ENCODE data around the gene SHH. TPM values are rescaled to one million over a fixed set of nuclear protein-coding genes. Genes with fewer than 3 reads are reported as not detected.
A peak's percentile ranks its signal among the peaks of the same experiment; 100 is the strongest.

The SHH gene
- total RNA-seq, 2 experiments from 2014 or later, result not detected

DNA sequence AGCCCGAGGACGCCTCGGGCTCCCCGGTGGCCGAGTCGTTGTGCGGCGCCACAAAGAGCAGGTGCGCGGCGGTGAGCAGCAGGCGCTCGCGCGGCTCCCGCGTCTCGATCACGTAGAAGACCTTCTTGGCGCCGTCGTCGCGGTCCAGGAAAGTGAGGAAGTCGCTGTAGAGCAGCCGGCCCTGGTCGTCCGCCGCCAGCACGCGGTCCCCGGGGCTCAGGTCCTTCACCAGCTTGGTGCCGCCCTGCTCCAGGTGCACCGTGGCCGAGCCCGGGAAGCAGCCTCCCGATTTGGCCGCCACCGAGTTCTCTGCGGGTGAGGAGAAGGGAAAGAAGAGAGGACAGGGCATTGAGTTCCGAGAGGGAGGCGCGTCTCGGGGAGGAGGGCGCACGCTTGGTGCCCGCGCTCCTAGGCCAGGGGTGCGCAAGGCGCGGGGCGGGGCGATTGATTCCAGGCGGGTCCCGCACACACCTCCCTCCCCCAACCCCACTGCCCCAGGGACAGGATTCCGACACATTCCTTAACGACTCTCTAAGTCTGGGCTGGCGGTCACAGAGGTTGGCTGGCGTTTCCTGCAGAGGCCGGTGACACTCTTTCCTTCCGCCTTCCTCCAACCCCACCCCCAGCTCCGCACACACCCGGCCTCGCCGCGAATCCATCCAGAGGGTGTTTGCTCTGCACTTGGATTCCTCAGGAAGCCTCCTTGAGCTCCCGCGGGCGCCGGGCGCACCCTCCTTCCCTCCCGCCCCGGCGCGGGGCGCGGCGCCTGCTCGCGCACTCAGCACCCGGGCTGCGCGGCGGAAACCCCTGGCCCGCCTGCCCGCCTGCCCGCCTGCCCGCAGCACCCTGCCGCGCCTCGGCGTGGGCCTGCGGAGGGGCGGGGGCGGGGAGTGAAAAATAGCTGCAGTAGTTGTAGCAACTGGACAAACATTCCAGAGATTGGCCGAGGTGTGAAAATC lies 8.6 kb downstream of the SHH start:
- Mint-ChIP-seq H3K36me3 (no peaks in the 10 kb centered on the region), H3K27me3 (peaks cover 73% of the 10 kb centered on the region), H3K9me3 (no peaks in the 10 kb centered on the region), H3K27ac (no peak overlapping the region), H3K4me3 (peak overlapping the region; percentile 83), H3K4me1 (peaks cover 16% of the 10 kb centered on the region)
- ATAC-seq (ENCODE audit: low read depth) (peak; percentile 30), DNase-seq (no peak)
- POLR2A ChIA-PET, result no interaction called here

DNA sequence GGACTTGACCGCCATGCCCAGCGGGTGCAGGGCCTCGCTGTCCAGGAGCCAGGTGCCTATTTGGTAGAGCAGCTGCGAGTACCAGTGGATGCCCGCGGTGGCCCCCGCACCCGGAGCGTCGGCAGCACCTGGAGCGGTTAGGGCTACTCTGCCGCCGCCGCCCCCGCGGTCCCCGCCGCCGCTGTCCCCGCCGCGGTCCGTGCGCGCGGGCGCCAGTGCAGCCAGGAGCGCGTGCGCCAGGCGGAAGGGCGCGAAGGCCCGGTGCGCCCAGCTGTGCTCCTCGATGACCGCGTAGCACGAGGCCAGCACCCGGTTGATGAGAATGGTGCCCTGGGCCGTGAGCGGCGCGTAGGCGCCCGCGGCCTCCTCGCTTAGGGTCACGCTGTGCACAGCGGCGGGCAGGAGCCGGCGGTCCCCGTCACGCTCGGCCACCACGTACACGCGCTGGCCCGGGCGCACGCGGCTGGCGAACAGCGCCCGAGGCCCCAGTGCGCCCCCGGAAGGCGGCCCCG lies 9.3 kb downstream of the SHH start:
- Mint-ChIP-seq H3K36me3 (no peaks in the 10 kb centered on the region), H3K4me1 (peaks cover 18% of the 10 kb centered on the region), H3K4me3 (no peak overlapping the region), H3K9me3 (no peaks in the 10 kb centered on the region), H3K27me3 (peaks cover 76% of the 10 kb centered on the region), H3K27ac (no peak overlapping the region)
- ATAC-seq (ENCODE audit: low read depth), result no peak
- POLR2A ChIA-PET, result no interaction called here
- no peak for DNase-seq

DNA sequence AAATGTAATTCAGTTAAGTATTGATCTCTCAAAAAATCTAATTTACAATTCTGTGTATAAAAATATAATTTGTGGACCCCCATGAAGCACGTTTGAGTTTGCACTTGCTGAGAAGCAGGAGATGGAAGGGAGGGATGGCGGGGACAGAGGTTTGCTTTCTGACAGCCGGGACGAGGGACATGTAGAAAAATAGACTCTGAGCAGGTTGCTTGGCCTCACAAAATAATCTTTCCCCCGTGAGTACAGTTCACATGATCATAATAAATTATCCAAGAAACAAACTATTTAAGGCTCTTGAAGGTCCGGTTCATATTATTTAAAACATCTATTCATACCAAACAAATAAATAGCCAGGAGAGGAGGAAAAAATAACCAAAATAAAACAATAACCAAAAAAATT lies 10.0 kb downstream of the SHH start:
- ATAC-seq (ENCODE audit: low read depth) (no peak), DNase-seq (no peak)
- POLR2A ChIA-PET, result no interaction called here
- Mint-ChIP-seq H3K9me3 (no peaks in the 10 kb centered on the region), H3K27ac (no peak overlapping the region), H3K4me1 (peaks cover 14% of the 10 kb centered on the region), H3K36me3 (no peaks in the 10 kb centered on the region), H3K27me3 (peaks cover 69% of the 10 kb centered on the region), H3K4me3 (no peak overlapping the region)

DNA sequence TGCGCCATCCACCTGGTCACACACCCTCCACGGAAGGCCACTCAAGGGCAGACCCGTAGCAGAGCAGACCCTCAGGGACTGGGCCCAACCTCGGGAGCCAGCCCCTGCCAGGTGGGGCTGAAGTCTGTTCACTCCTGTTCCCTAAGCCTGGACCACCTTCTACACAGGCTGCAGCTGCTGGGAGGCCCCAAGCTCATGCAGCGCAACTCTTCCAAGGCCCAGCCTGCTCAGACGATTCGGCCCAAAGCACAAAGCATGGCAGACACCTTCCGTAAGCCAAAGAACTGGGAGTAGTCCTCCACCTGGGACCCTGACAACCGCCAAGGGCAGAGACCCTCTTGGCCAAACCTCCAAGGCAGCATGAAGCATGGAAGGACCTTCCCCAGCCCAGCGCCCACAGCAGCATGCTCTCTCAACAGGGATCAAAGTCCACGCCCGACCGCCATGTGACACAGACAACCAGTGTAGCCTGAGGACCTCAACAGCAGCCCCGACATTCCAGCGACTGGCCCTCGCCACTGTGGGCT lies 11.5 kb downstream of the SHH start:
- POLR2A ChIA-PET, result no interaction called here
- Mint-ChIP-seq H3K9me3 (no peaks in the 10 kb centered on the region), H3K36me3 (no peaks in the 10 kb centered on the region), H3K27ac (no peak overlapping the region), H3K4me3 (no peak overlapping the region), H3K27me3 (peaks cover 58% of the 10 kb centered on the region), H3K4me1 (peaks cover 12% of the 10 kb centered on the region)
- DNase-seq (no peak), ATAC-seq (ENCODE audit: low read depth) (no peak)

DNA sequence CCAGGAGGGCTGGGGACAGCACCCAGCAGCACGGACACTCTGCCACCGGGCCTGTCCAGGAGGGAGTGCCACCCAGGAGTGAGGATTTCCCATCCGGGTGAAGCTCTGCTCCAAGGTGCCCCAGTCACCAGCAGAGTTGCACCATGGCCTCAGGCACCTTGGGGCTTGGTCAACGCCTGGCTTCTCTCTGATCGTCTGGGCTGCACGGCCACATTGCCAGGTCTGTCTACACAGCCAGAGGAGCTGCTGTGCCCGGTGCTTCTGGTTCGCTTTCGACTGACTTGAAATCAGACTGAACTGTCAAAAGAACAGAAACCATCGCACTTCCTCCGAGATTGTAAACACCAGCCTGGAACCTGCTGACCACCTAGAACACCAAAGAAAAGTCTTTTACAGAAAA lies 12.0 kb downstream of the SHH start:
- Mint-ChIP-seq H3K36me3 (no peaks in the 10 kb centered on the region), H3K4me1 (peaks cover 11% of the 10 kb centered on the region), H3K9me3 (no peaks in the 10 kb centered on the region), H3K27me3 (peaks cover 59% of the 10 kb centered on the region), H3K27ac (no peak overlapping the region), H3K4me3 (no peak overlapping the region)
- ATAC-seq (ENCODE audit: low read depth), result no peak
- no peak for DNase-seq
- POLR2A ChIA-PET, result no interaction called here

DNA sequence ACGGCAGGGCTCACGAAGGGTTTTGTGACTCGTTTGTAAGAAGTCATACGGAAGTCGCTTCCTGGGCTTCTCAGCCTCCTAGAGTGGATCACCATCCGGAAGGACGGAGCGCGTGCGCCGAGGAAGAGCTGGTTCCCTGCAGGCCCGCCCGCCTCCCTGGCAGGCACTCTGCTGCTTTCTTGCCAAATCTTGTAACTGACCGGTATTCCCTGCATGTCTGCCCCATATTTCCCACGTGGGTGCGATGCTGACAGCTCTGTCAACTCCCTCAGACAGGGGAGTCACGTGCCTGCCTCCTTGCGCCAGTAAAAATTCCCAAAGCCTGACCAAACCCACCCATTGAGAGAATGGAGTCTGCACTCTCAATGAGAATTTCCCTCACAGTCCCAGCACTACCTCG lies 12.7 kb downstream of the SHH start:
- no peaks in the 10 kb centered on the region for H3K9me3 Mint-ChIP-seq
- DNase-seq (no peak), ATAC-seq (ENCODE audit: low read depth) (no peak)
- H3K27me3 Mint-ChIP-seq, result peaks cover 59% of the 10 kb centered on the region
- peaks cover 10% of the 10 kb centered on the region for H3K4me1 Mint-ChIP-seq
- H3K36me3 Mint-ChIP-seq, result no peaks in the 10 kb centered on the region
- H3K27ac Mint-ChIP-seq, result no peak overlapping the region
- H3K4me3 Mint-ChIP-seq, result no peak overlapping the region
- POLR2A ChIA-PET, result no interaction called here

DNA sequence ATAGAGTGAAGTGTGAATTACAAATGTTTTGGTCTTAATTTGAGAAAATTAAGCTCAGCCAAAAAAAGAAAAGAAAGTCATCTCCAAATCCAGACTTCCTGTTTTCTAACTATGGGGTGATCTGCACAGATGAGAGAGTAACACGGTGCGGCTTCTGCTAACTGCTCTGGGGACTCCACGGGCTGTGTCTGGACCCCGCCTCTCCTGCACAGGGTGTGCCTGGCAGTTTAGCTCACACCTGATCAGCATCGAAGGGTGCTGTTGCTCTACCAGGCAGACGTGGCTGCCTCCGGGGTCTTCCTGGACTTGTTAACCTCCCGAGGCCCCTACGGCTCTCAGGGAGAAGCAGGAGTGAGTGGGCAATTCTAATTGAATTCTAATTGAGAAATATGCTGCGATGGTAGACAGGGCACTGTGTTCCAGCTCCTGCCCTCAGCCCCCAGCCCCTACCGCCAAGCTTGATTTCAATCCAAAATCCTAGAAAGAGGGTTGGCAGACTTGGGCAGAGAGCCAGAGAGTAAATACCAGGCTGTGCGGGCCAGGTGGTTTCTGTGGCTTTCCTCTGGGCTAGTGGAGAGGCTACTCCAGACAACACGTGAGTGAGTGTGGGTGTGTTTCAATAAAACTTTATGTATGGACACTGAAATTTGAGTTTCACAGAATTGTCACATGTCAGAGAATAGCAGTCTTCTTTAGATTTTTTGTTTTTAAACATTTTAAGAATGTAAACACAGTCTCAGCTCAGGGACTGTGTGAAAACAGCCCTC lies 13.4 kb downstream of the SHH start:
- H3K9me3 Mint-ChIP-seq, result no peaks in the 10 kb centered on the region
- ATAC-seq (ENCODE audit: low read depth) (peak; percentile 46), DNase-seq (no peak)
- POLR2A ChIA-PET, result no interaction called here
- no peak overlapping the region for H3K27ac Mint-ChIP-seq
- H3K4me3 Mint-ChIP-seq, result no peak overlapping the region
- peaks cover 55% of the 10 kb centered on the region for H3K27me3 Mint-ChIP-seq
- H3K36me3 Mint-ChIP-seq, result no peaks in the 10 kb centered on the region
- peaks cover 10% of the 10 kb centered on the region for H3K4me1 Mint-ChIP-seq

DNA sequence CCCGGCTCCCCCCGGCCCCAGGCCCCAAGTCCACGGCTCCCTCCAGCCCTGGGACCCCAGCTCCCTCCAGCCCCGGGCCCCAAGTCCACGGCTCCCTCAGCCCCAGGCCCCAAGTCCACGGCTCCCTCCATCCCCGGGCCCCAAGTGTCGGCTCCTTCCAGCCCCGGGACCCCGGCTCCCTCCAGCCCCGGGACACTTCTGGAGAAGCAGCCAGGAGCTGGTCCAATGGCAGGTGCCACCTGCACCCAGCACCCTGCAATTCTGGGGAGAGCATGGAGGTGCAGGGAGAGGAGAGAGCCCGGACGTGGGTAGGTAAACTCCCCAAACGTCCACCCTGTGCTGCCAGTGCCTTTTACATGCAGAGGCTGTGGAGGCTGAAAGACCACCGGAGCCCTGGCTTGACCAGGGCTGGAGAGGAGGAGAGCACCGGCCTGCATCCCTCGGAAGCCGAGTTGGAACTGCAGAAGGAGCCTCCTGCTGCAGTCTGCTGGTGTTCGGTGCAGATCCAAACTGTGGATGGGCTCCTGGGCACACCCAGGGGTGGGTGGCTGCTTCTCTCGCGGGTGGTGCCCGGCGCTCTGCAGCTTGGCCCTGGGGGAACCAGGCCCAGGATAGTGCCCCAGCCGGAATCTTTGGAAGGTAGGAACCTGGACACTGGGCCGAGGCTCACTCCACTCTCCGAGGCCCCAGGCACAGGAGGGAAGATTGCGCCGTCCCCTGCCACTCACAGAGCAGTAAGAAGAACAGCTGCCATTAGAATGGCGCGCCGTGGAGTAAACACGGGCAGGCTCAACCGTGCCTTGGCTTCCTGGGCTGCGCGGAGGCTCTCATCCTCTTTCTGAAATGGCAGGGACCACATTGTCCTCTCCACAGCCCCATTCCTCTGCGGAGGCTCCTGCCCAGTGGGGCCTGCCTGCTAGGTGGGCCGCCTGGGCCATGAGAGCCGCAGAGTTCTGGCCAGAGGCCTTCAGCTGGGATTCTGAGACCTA lies 14.7 kb downstream of the SHH start:
- POLR2A ChIA-PET, result no interaction called here
- Mint-ChIP-seq H3K9me3 (no peaks in the 10 kb centered on the region), H3K4me1 (peaks cover 7% of the 10 kb centered on the region), H3K4me3 (no peak overlapping the region), H3K36me3 (no peaks in the 10 kb centered on the region), H3K27ac (no peak overlapping the region), H3K27me3 (peaks cover 47% of the 10 kb centered on the region)
- ATAC-seq (ENCODE audit: low read depth) (no peak), DNase-seq (no peak)

DNA sequence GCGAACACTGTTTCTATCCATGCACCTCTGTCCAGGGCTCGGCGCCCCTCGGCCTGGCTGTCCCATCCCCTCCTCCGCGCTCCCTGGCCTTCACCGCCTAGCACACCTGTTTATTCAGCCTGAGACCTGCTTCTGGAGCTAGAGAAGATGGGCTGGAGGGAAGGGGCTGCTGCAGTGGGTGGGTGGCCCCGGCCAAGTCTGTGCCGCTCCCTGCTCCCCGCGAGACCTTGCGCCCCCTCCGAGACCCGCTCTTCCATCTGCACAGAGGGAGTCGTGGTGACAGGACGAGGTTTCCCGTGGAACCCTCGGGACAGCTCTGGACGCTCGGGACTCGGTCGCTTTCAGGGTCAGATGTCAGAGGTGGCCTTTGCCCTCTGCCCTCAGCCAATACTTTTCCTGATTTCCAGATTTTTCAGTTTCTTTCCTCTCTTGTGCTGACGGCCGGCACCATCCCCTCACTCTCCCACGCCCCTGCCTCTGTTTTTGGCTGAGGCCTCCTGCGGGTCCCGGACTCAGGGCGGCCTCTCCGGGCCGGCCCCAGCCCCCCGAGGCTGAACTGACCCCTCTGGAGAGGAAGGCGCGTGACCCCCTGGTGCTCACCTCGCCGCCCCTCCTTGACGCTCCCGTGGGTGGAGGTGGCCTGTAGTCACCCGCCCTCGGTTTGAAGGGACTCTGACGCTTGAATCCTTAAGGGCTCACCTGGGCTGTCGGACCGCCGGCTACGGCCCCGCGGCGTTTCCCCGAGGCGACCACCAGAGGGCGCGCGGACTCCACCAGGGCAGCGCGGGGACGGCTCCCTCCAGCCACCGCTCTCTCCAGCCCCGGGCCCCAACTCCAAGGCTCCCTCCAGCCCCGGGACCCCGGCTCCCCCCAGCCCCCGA lies 15.6 kb downstream of the SHH start:
- ATAC-seq (ENCODE audit: low read depth), result peak; percentile 82
- peak; percentile 83 for DNase-seq
- Mint-ChIP-seq H3K27me3 (peaks cover 41% of the 10 kb centered on the region), H3K9me3 (no peaks in the 10 kb centered on the region), H3K4me1 (peaks cover 7% of the 10 kb centered on the region), H3K4me3 (no peak overlapping the region), H3K27ac (no peak overlapping the region), H3K36me3 (no peaks in the 10 kb centered on the region)
- POLR2A ChIA-PET, result no interaction called here

DNA sequence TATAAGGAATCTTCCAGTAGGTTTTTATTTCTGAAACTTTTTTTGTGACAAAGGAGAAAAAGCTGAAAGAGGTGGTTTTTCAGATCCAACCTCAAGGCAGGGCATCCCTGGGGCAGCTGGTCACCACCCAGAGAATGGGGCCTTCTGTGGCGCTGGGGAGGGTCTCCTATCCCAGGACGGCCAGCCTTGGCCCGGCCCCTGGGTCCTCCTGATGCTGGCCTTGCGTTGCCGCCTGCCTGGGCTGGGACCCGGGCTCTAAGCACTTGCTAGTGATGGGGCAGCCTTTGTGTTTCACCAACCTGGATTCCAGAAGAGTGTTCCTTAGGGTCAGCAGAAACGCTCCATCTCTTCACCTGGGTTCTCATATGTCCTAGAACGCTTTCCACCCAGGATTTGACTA lies 16.3 kb downstream of the SHH start:
- DNase-seq (no peak), ATAC-seq (ENCODE audit: low read depth) (no peak)
- no peak overlapping the region for H3K27ac Mint-ChIP-seq
- no peaks in the 10 kb centered on the region for H3K9me3 Mint-ChIP-seq
- H3K36me3 Mint-ChIP-seq, result no peaks in the 10 kb centered on the region
- H3K27me3 Mint-ChIP-seq, result peaks cover 34% of the 10 kb centered on the region
- H3K4me1 Mint-ChIP-seq, result peaks cover 7% of the 10 kb centered on the region
- POLR2A ChIA-PET, result no interaction called here
- no peak overlapping the region for H3K4me3 Mint-ChIP-seq

DNA sequence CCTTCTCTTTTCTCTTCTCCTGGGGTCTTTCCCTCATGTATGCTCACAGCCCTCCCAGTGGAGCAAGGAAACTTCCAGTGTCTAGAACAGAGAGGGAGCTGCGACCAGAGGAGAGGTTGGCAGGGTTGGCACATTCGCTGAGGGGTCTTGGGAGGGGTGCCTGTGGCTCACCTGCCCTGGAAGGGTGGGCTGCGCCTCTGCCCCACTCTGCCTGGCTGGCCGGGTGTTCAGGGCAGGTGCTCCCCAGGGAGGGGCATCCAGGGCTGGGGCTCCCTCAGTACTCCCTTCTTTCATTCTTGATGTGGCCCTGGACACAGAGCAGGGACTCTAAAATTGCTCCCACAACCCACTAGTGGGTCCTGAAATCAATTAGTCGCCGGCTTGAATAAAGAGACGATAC lies 16.9 kb downstream of the SHH start:
- no peaks in the 10 kb centered on the region for H3K9me3 Mint-ChIP-seq
- no peak for DNase-seq
- H3K27ac Mint-ChIP-seq, result no peak overlapping the region
- H3K4me1 Mint-ChIP-seq, result peaks cover 7% of the 10 kb centered on the region
- H3K27me3 Mint-ChIP-seq, result peaks cover 29% of the 10 kb centered on the region
- ATAC-seq (ENCODE audit: low read depth), result no peak
- no peaks in the 10 kb centered on the region for H3K36me3 Mint-ChIP-seq
- no peak overlapping the region for H3K4me3 Mint-ChIP-seq
- POLR2A ChIA-PET, result interaction anchor here (0.7 kb wide), 1 partner anchor 498 kb away, joined by 8 read pairs; no protein-coding TSS in a partner anchor

DNA sequence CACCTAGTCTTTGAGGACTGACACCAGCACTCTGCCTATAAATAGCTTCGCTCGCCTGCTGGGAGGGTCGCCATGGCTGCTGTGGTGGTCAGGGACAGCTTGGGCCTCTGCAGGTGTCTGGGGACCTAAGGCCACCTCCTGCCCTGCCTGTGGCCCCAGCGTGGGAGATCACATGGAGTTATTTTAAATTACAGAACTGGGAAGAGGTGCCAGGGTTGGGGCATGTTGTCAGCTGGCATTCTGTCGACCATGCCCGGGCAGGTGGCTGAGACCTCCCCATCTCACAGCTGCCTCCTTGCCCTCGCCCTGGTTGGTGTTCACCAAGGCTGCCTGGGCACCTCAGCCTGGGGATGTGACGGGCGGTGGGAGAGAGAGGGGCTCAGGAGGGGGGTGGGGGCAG lies 18.1 kb downstream of the SHH start:
- DNase-seq, result no peak

More for the DNA sequence above, 18.1 kb downstream of the SHH start:
- H3K27ac Mint-ChIP-seq, result no peak overlapping the region
- POLR2A ChIA-PET, result no interaction called here
- H3K4me3 Mint-ChIP-seq, result no peak overlapping the region
- no peaks in the 10 kb centered on the region for H3K36me3 Mint-ChIP-seq
- no peaks in the 10 kb centered on the region for H3K9me3 Mint-ChIP-seq
- ATAC-seq (ENCODE audit: low read depth), result no peak
- peaks cover 17% of the 10 kb centered on the region for H3K27me3 Mint-ChIP-seq
- H3K4me1 Mint-ChIP-seq, result peaks cover 7% of the 10 kb centered on the region
